HepG2 (cell line): ENCODE data around the gene GPR55. TPM values are rescaled to one million over a fixed set of nuclear protein-coding genes. Genes with fewer than 3 reads are reported as not detected.

Source experiments
- ATAC-seq: fragments of 200-7000 bp; cut with Tn5 transposase; 3 replicates; pipeline ENCODE4 v1.9.1; 2020; ENCODE audit warnings: mild to moderate bottlenecking, moderate library complexity
- BruUV-seq: library from RNA; stranded (reverse); fragments of 400-500 nt; replicated peaks from 2 replicates; lab custom pipeline; 2021; lab: Mats Ljungman, UMichigan
- CTCF ChIA-PET: fragments of 300-600 bp; formaldehyde crosslinking; extraction: SDS; loops from one replicate; lab custom pipeline; 2021; ENCODE audit warnings: low total read pairs, inconsistent platforms, low intra/inter-chr PET ratio; lab: Yijun Ruan, JAX
- POLR2A ChIA-PET: fragments of 350-600 bp; sonication (Branson Sonifier 250); formaldehyde crosslinking; loops from one replicate; lab custom pipeline; 2020; ENCODE audit warnings: antibody characterized with exemption, inconsistent platforms; lab: Yijun Ruan, JAX
- DNase-seq: peaks from one replicate; pipeline ENCODE4 v3.0.0-alpha.2; 2015; ENCODE audit warnings: low spot score
- FAIRE-seq: peaks from 3 replicates; lab custom pipeline; 2011; peaks lifted over from hg19 to GRCh38; lab: Jason Lieb, UNC
- H2AFZ ChIP-seq: one replicate; pipeline ENCODE4 v1.6.1; 2011; ENCODE audit warnings: low read length, inconsistent platforms
- H3K27ac ChIP-seq: fragments of 300-600 bp; 3 replicates; pipeline ENCODE4 v1.8.0; 2011; ENCODE audit warnings: mixed run types, mild to moderate bottlenecking, mixed read lengths, low read length, inconsistent platforms; ENCODE audit not compliant: insufficient read depth; ENCODE audit errors: extremely low read length
- H3K27me3 ChIP-seq, 2 experiments: fragments of 200-600 bp in 1 of 2; 2 replicates in 1 of 2; 3 replicates in 1 of 2; pipeline versions ENCODE4 v1.6.0 to v1.8.0; 2011; ENCODE audit warnings: low read length in 2 of 2, mild to moderate bottlenecking in 2 of 2, moderate library complexity in 2 of 2, inconsistent platforms in 1 of 2; ENCODE audit not compliant: insufficient read depth in 2 of 2, control insufficient read depth in 1 of 2
- H3K36me3 ChIP-seq, 2 experiments: fragments of 200-600 bp in 1 of 2; replicated peaks in 1 of 2; 2 replicates in 1 of 2; 3 replicates in 1 of 2; pipeline versions ENCODE4 v1.5.1 to v1.8.0; 2011; ENCODE audit warnings: low read length in 2 of 2, inconsistent platforms in 1 of 2; ENCODE audit not compliant: insufficient read depth in 2 of 2, control insufficient read depth in 1 of 2
- H3K4me1 ChIP-seq: 2 replicates; pipeline ENCODE4 v1.5.1; 2012; ENCODE audit warnings: low read length, inconsistent platforms; ENCODE audit not compliant: insufficient read depth
- H3K4me2 ChIP-seq: 2 replicates; pipeline ENCODE4 v1.6.0; 2011; ENCODE audit warnings: low read depth, low read length, inconsistent platforms
- H3K4me3 ChIP-seq, 3 experiments: fragments of 200-600 bp in 1 of 3; sonication (generic), shearing (Covaris generic) in 1 of 3; replicated peaks in 1 of 3; 2 replicates each; pipeline ENCODE4 v1.5.1; 2011 to 2016; ENCODE audit warnings: low read length in 3 of 3, inconsistent platforms in 2 of 3, low read depth in 2 of 3, mild to moderate bottlenecking in 2 of 3, control low read depth in 1 of 3, mixed read lengths in 1 of 3; ENCODE audit not compliant: insufficient read depth in 1 of 3
- H3K79me2 ChIP-seq: one replicate; pipeline ENCODE4 v1.6.1; 2011; ENCODE audit warnings: low read length, inconsistent platforms; ENCODE audit not compliant: insufficient read depth
- H3K9ac ChIP-seq: 2 replicates; pipeline ENCODE4 v1.6.0; 2011; ENCODE audit warnings: mild to moderate bottlenecking, low read depth, low read length, inconsistent platforms; ENCODE audit not compliant: insufficient read depth
- H3K9me3 ChIP-seq: 2 replicates; pipeline ENCODE4 v1.5.1; 2012; ENCODE audit warnings: mild to moderate bottlenecking, low read length
- H4K20me1 ChIP-seq: 2 replicates; pipeline ENCODE4 v1.6.0; 2011; ENCODE audit warnings: inconsistent platforms, mild to moderate bottlenecking, low read length, moderate library complexity; ENCODE audit not compliant: insufficient read depth
- EP300 ChIP-seq, 3 experiments: sonication (generic) in 1 of 3; formaldehyde crosslinking in 1 of 3; IDR thresholded peaks; 2 replicates each; pipeline versions ENCODE4 v1.5.1 to v1.6.1; 2011 to 2020; ENCODE audit warnings: low read depth in 2 of 3, low read length in 2 of 3, borderline replicate concordance in 1 of 3, improper control_type of control experiment in 1 of 3, mild to moderate bottlenecking in 1 of 3, missing genetic modification reagents in 1 of 3, moderate library complexity in 1 of 3
- KLF13 ChIP-seq: sonication (generic); formaldehyde crosslinking; IDR thresholded peaks from 2 replicates; pipeline ENCODE4 v1.4.0; 2020; ENCODE audit warnings: mild to moderate bottlenecking, missing genetic modification reagents
- LCORL ChIP-seq, 2 experiments: fragments of 450-650 bp in 1 of 2; sonication (generic) in 1 of 2; formaldehyde crosslinking in 1 of 2; IDR thresholded peaks; 2 replicates each; pipeline versions ENCODE4 v1.5.0 to v1.6.1; 2017 to 2020; ENCODE audit warnings: antibody characterized with exemption in 1 of 2, missing genetic modification reagents in 1 of 2
- SCMH1 ChIP-seq: sonication (generic); formaldehyde crosslinking; IDR thresholded peaks from 2 replicates; pipeline ENCODE4 v1.9.0; 2021; ENCODE audit warnings: missing genetic modification reagents, mild to moderate bottlenecking, borderline replicate concordance
- SMYD3 ChIP-seq: sonication (generic); formaldehyde crosslinking; IDR thresholded peaks from 2 replicates; pipeline ENCODE4 v1.8.1; 2023; ENCODE audit warnings: mild to moderate bottlenecking, missing genetic modification reagents
- ZBTB1 ChIP-seq: sonication (generic); formaldehyde crosslinking; IDR thresholded peaks from 2 replicates; pipeline ENCODE4 v1.4.0; 2020; ENCODE audit warnings: missing genetic modification reagents, borderline replicate concordance
- ZNF30 ChIP-seq: sonication (generic); formaldehyde crosslinking; IDR thresholded peaks from 2 replicates; pipeline ENCODE4 v1.5.0; 2020; ENCODE audit warnings: mild to moderate bottlenecking, missing genetic modification reagents
- ZNF501 ChIP-seq: sonication (generic); formaldehyde crosslinking; IDR thresholded peaks from 2 replicates; pipeline ENCODE4 v1.5.1; 2020; ENCODE audit warnings: mild to moderate bottlenecking, moderate library complexity, missing genetic modification reagents
- ZNF549 ChIP-seq: sonication (generic); formaldehyde crosslinking; IDR thresholded peaks from 2 replicates; pipeline ENCODE4 v1.5.0; 2020; ENCODE audit warnings: missing genetic modification reagents
- ZNF576 ChIP-seq: sonication (generic); formaldehyde crosslinking; IDR thresholded peaks from 2 replicates; pipeline ENCODE4 v1.4.0; 2020; ENCODE audit warnings: mild to moderate bottlenecking, missing genetic modification reagents
- ZNF598 ChIP-seq: sonication (generic); formaldehyde crosslinking; IDR thresholded peaks from 2 replicates; pipeline ENCODE4 v1.5.1; 2020; ENCODE audit warnings: mild to moderate bottlenecking, missing genetic modification reagents, borderline replicate concordance
- ZNF768 ChIP-seq: sonication (generic); formaldehyde crosslinking; IDR thresholded peaks from 2 replicates; pipeline ENCODE4 v1.4.0; 2020; ENCODE audit warnings: missing genetic modification reagents
- ZSCAN22 ChIP-seq: sonication (generic); formaldehyde crosslinking; IDR thresholded peaks from 2 replicates; pipeline ENCODE4 v1.4.0; 2020; ENCODE audit warnings: mild to moderate bottlenecking, missing genetic modification reagents
- ZSCAN30 ChIP-seq: sonication (generic); formaldehyde crosslinking; IDR thresholded peaks from 2 replicates; pipeline ENCODE4 v1.5.0; 2020; ENCODE audit warnings: mild to moderate bottlenecking, missing genetic modification reagents
- WGBS: methylation state at CpG from one replicate; pipeline ENCODE4 v1.1.6; 2017; ENCODE audit warnings: low lambda C conversion rate; 5-methylcytosine and 5-hydroxymethylcytosine counted together
- in situ Hi-C: cut with HindIII; loops from 2 replicates; pipeline ENCODE4 v1.10.0; 2017; ENCODE audit warnings: low pct_unique_long_range_greater_than_20kb; ENCODE audit not compliant: extremely low pct_ligation_motif_present
- intact Hi-C: fragments of 100-400 bp; cut with micrococcal nuclease; formaldehyde crosslinking; loops from one replicate; pipeline ENCODE4 v1.10.0; 2022; ENCODE audit not compliant: unreplicated experiment
- polyA plus RNA-seq, 8 experiments: library from polyadenylated mRNA; depleted of rRNA in 3 of 8; stranded (reverse) in 7 of 8; unstranded in 1 of 8; fragments of >200 nt; fragmentation: Illumina TruSeq in 4 of 8; extraction: Trizol in 4 of 8; gene quantifications; 2 replicates each; pipeline versions ENCODE4 v1.2.1 to v1.2.3, GENCODE V29; 2011 to 2016; ENCODE audit warnings: low read depth in 4 of 8, missing spikeins in 1 of 8, mixed read lengths in 1 of 8; ENCODE audit not compliant: insufficient read depth in 1 of 8
- total RNA-seq, 5 experiments: library from RNA; depleted of rRNA; stranded (reverse); fragments of >200 nt; fragmentation: Illumina TruSeq; extraction: Trizol; gene quantifications; 2 replicates each; pipeline ENCODE4 v1.2.3, GENCODE V29; 2016; ENCODE audit warnings: low read depth in 1 of 5
- TF ChIP-seq, protein P1 (sequence below): sonication (generic); formaldehyde crosslinking; IDR thresholded peaks from 2 replicates; pipeline ENCODE4 v1.4.0; 2020; ENCODE audit warnings: mild to moderate bottlenecking, missing genetic modification reagents, borderline replicate concordance

The GPR55 gene
- total and polyA plus RNA-seq, 2 of the 13 experiments (the other 11 are each of a cell fraction or from before 2014, with no cell fraction given), result not detected

- Histone ChIP-seq H3K9me3 (no peaks in the 10 kb centered on the region), H3K36me3 (no peaks in the 10 kb centered on the region), H3K9ac (no peak overlapping the region), H3K4me1 (no peaks in the 10 kb centered on the region), H3K27ac (no peak overlapping the region), H3K27me3 (peaks cover 5 to 61% of the 10 kb centered on the region in 2 experiments; a peak in 4 of 5 replicates), H4K20me1 (no peaks in the 10 kb centered on the region), H3K4me3 (no peak overlapping the region), H3K79me2 (no peaks in the 10 kb centered on the region), H2AFZ (no peak overlapping the region), H3K4me2 (no peak overlapping the region)
- TF ChIP-seq ZBTB1 (CRISPR knock-in tag), result no peak
- no peak for TF ChIP-seq SCMH1 (CRISPR knock-in tag)
- TF ChIP-seq ZNF30, result no peak
- no peak for TF ChIP-seq LCORL (IDR thresholded peaks at IDR 0.05)
- TF ChIP-seq LCORL (CRISPR knock-in tag; IDR thresholded peaks at IDR 0.05), result no peak
- TF ChIP-seq, protein P1, sequence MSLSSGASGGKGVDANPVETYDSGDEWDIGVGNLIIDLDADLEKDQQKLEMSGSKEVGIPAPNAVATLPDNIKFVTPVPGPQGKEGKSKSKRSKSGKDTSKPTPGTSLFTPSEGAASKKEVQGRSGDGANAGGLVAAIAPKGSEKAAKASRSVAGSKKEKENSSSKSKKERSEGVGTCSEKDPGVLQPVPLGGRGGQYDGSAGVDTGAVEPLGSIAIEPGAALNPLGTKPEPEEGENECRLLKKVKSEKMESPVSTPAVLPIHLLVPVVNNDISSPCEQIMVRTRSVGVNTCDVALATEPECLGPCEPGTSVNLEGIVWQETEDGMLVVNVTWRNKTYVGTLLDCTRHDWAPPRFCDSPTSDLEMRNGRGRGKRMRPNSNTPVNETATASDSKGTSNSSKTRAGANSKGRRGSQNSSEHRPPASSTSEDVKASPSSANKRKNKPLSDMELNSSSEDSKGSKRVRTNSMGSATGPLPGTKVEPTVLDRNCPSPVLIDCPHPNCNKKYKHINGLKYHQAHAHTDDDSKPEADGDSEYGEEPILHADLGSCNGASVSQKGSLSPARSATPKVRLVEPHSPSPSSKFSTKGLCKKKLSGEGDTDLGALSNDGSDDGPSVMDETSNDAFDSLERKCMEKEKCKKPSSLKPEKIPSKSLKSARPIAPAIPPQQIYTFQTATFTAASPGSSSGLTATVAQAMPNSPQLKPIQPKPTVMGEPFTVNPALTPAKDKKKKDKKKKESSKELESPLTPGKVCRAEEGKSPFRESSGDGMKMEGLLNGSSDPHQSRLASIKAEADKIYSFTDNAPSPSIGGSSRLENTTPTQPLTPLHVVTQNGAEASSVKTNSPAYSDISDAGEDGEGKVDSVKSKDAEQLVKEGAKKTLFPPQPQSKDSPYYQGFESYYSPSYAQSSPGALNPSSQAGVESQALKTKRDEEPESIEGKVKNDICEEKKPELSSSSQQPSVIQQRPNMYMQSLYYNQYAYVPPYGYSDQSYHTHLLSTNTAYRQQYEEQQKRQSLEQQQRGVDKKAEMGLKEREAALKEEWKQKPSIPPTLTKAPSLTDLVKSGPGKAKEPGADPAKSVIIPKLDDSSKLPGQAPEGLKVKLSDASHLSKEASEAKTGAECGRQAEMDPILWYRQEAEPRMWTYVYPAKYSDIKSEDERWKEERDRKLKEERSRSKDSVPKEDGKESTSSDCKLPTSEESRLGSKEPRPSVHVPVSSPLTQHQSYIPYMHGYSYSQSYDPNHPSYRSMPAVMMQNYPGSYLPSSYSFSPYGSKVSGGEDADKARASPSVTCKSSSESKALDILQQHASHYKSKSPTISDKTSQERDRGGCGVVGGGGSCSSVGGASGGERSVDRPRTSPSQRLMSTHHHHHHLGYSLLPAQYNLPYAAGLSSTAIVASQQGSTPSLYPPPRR (CRISPR knock-in tag), result no peak
- TF ChIP-seq ZNF501 (CRISPR knock-in tag), result no peak
- no peak for TF ChIP-seq ZNF598 (CRISPR knock-in tag)
- no peak for TF ChIP-seq ZNF549 (CRISPR knock-in tag)
- TF ChIP-seq ZSCAN22, result no peak
- no peak for TF ChIP-seq ZNF768
- TF ChIP-seq SMYD3 (CRISPR knock-in tag), result no peak
- no peak for TF ChIP-seq ZSCAN30
- TF ChIP-seq KLF13, result no peak
- no peak for TF ChIP-seq EP300 (IDR thresholded peaks at IDR 0.05; ENCODE audit: low read depth in 2 of 2, low read length in 2 of 2)
- no peak for TF ChIP-seq EP300 (CRISPR knock-in tag; IDR thresholded peaks at IDR 0.05; ENCODE audit: borderline replicate concordance)
- TF ChIP-seq ZNF576 (CRISPR knock-in tag), result no peak
- WGBS, result 53% methylated on average over 4 of the region's 4 CpGs
- CTCF ChIA-PET, result no interaction called here
- in situ Hi-C loops (no loop called here), intact Hi-C loops (no loop called here)
- ATAC-seq, result no peak
- no TSS peak for BruUV-seq
- FAIRE-seq, result no peak
- POLR2A ChIA-PET, result no interaction called here
- no peak for DNase-seq
Measured at GRCh38 chr2:230890646-230891045, 34.4 kb downstream of the GPR55 start.
